AML-193 (cell line): Measurements from ENCODE around the gene ATP23.
A peak's percentile ranks its signal among the peaks of the same experiment; 100 is the strongest.

Experiments used
- DNase-seq, 2 experiments: peaks; one replicate each; lab custom pipeline; 2025; lab: John Stamatoyannopoulos, UW

The ATP23 gene

GRCh38 chr12:57941165-57941894 lies at the start of gene ATP23:
ATP23 (plus strand) TSS chr12:57941567; CDS start chr12:57941702, 135 bp downstream.
- peak; percentile 98 for DNase-seq

- DNase-seq, result no peak
These were observed 49.0 kb upstream of the ATP23 start for GRCh38 chr12:57892232-57892972.

- no peak for DNase-seq
These were observed 47.7 kb upstream of the ATP23 start for GRCh38 chr12:57893431-57894353.

GRCh38 chr12:57894399-57895292 lies 46.7 kb upstream of the ATP23 start:
- DNase-seq, result no peak

- no peak for DNase-seq
These were observed 45.8 kb upstream of the ATP23 start for GRCh38 chr12:57895389-57896114.

GRCh38 chr12:57896115-57896433 lies 45.3 kb upstream of the ATP23 start:
- no peak for DNase-seq

GRCh38 chr12:57896434-57897201 lies 44.7 kb upstream of the ATP23 start:
- no peak for DNase-seq

GRCh38 chr12:57897286-57897974 lies 43.9 kb upstream of the ATP23 start:
- no peak for DNase-seq

GRCh38 chr12:57898308-57898970 lies 42.9 kb upstream of the ATP23 start:
- no peak for DNase-seq

- no peak for DNase-seq
These were observed 42.2 kb upstream of the ATP23 start for GRCh38 chr12:57899010-57899662.

- DNase-seq, result peak; percentile 5 to 32
These were observed 38.8 kb upstream of the ATP23 start for GRCh38 chr12:57902478-57902969.

GRCh38 chr12:57904426-57904825 lies 36.9 kb upstream of the ATP23 start:
- DNase-seq, result no peak

- DNase-seq, result peak; percentile 76 to 86
These were observed 36.2 kb upstream of the ATP23 start for GRCh38 chr12:57904848-57905811.

GRCh38 chr12:57905812-57906475 lies 35.4 kb upstream of the ATP23 start:
- DNase-seq, result no peak

GRCh38 chr12:57906821-57907220 lies 34.5 kb upstream of the ATP23 start:
- no peak for DNase-seq

GRCh38 chr12:57907281-57907680 lies 34.1 kb upstream of the ATP23 start:
- DNase-seq, result no peak
